ENCODE measurements around the gene COASY.
A peak's percentile ranks its signal among the peaks of the same experiment; 100 is the strongest.

COASY gene

DNA sequence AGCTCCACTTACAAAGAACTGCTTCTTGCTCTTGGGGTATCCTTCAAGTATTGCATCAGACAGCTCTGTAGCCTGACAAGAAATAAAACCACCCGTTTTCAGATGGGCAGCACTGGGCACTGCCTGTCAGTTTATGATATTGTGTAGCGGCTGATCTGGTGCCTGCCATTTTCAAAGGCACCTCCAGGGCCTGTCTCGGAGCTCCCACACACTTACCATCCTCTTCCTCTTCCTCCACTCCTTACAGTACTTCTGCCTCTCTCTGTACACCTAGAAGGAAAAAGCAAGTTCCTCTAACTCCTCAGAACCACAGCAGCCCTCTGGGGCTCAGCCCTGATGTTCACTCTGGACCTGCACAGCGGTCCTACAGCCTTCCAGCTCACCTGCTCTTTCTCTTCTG lies 11.1 kb downstream of the COASY start:
- Histone ChIP-seq H3K9ac (no peak overlapping the region), H3K4me2 (no peak overlapping the region), H4K20me1 (ENCODE audit: insufficient read depth) (no peaks in the 10 kb centered on the region), H3K27me3 (ENCODE audit: insufficient read depth, low read depth) (no peaks in the 10 kb centered on the region), H2AFZ (ENCODE audit: low read depth) (no peak overlapping the region), H3K4me1 (ENCODE audit: low read depth, poor library complexity, severe bottlenecking) (peaks cover 70% of the 10 kb centered on the region), H3K27ac (no peak overlapping the region), H3K36me3 (ENCODE audit: insufficient read depth) (peaks cover 11% of the 10 kb centered on the region; the same call in 1 of the 2 replicates), H3K4me3 (IDR thresholded peaks at IDR 0.05; ENCODE audit: insufficient read depth, low read depth, low read length) (no peak overlapping the region), H3K79me2 (ENCODE audit: insufficient read depth, low read depth) (peaks cover 31% of the 10 kb centered on the region)
- TF ChIP-seq, protein P1, sequence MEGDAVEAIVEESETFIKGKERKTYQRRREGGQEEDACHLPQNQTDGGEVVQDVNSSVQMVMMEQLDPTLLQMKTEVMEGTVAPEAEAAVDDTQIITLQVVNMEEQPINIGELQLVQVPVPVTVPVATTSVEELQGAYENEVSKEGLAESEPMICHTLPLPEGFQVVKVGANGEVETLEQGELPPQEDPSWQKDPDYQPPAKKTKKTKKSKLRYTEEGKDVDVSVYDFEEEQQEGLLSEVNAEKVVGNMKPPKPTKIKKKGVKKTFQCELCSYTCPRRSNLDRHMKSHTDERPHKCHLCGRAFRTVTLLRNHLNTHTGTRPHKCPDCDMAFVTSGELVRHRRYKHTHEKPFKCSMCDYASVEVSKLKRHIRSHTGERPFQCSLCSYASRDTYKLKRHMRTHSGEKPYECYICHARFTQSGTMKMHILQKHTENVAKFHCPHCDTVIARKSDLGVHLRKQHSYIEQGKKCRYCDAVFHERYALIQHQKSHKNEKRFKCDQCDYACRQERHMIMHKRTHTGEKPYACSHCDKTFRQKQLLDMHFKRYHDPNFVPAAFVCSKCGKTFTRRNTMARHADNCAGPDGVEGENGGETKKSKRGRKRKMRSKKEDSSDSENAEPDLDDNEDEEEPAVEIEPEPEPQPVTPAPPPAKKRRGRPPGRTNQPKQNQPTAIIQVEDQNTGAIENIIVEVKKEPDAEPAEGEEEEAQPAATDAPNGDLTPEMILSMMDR (conservative IDR thresholded peaks at IDR 0.05; ENCODE audit: low read depth, low read length) = no peak

DNA sequence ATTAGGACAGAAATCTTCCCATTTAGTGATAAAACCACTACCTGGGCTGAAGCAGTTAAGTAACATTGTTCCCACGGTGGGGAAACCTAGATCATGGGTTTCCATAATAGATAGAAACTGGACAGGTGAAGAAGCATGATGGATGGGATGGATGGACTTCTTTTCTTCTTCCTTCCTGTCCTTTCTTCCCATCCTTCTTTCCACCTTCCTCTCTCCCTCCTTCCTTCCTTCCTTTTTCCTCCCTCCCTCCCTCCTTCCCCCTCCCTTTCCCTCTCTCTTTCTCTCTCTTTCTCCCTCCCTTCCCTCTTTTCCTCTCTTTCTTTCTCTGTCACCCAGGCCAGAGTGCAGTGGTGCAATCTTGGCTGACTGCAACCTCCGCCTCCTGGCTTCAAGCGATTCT lies 12.5 kb downstream of the COASY start:
- Histone ChIP-seq H4K20me1 (ENCODE audit: insufficient read depth) (no peaks in the 10 kb centered on the region), H3K79me2 (ENCODE audit: insufficient read depth, low read depth) (peaks cover 25% of the 10 kb centered on the region; the same call in 1 of the 2 replicates)

DNA sequence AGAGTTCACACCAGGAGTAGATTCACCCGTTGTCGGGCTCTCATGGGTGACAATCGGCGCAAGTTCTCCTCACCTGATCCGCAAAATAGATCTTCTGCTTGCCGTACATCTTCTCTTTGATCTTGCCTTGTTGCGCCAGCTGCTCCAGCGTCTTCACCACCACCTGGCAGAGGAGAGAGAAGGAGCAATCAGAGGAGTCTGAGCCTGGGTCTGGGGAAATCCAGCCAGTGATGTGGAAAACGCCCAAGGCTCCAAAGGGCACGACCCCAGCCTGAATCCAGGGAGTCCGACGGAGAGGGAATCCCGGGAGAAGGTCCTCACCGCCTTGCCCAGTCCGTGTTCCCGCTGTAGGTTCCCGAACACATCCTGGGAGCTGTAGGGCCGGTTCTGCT lies 15.2 kb downstream of the COASY start:
- H2AFZ ChIP-seq (ENCODE audit: low read depth) = peak overlapping the region; percentile 58; the same call in 1 of the 2 replicates
- H3K79me2 ChIP-seq (ENCODE audit: insufficient read depth, low read depth) = peaks cover 17% of the 10 kb centered on the region; the same call in 1 of the 2 replicates
- TF ChIP-seq, protein P1 (conservative IDR thresholded peaks at IDR 0.05; ENCODE audit: low read depth, low read length) = no peak
- no peaks in the 10 kb centered on the region for H3K27me3 ChIP-seq (ENCODE audit: insufficient read depth, low read depth)
- H3K36me3 ChIP-seq (ENCODE audit: insufficient read depth) = peaks cover 2% of the 10 kb centered on the region; the same call in 1 of the 2 replicates
- H3K27ac ChIP-seq = peak overlapping the region; percentile 90
- no peaks in the 10 kb centered on the region for H4K20me1 ChIP-seq (ENCODE audit: insufficient read depth)
- H3K4me1 ChIP-seq (ENCODE audit: low read depth, poor library complexity, severe bottlenecking) = peaks cover 65% of the 10 kb centered on the region
- peak overlapping the region; percentile 93 for H3K4me2 ChIP-seq
- H3K4me3 ChIP-seq (IDR thresholded peaks at IDR 0.05; ENCODE audit: insufficient read depth, low read depth, low read length) = no peak overlapping the region
- H3K9ac ChIP-seq = peak overlapping the region; percentile 73; the same call in 1 of the 2 replicates

More for the DNA sequence above, 12.5 kb downstream of the COASY start:
- Histone ChIP-seq H3K27me3 (ENCODE audit: insufficient read depth, low read depth) (no peaks in the 10 kb centered on the region), H3K4me2 (no peak overlapping the region), H3K4me3 (IDR thresholded peaks at IDR 0.05; ENCODE audit: insufficient read depth, low read depth, low read length) (no peak overlapping the region), H3K27ac (no peak overlapping the region), H3K4me1 (ENCODE audit: low read depth, poor library complexity, severe bottlenecking) (peaks cover 65% of the 10 kb centered on the region), H3K36me3 (ENCODE audit: insufficient read depth) (peaks cover 11% of the 10 kb centered on the region; the same call in 1 of the 2 replicates), H3K9ac (no peak overlapping the region), H2AFZ (ENCODE audit: low read depth) (no peak overlapping the region)
- TF ChIP-seq, protein P1 (conservative IDR thresholded peaks at IDR 0.05; ENCODE audit: low read depth, low read length) = no peak

DNA sequence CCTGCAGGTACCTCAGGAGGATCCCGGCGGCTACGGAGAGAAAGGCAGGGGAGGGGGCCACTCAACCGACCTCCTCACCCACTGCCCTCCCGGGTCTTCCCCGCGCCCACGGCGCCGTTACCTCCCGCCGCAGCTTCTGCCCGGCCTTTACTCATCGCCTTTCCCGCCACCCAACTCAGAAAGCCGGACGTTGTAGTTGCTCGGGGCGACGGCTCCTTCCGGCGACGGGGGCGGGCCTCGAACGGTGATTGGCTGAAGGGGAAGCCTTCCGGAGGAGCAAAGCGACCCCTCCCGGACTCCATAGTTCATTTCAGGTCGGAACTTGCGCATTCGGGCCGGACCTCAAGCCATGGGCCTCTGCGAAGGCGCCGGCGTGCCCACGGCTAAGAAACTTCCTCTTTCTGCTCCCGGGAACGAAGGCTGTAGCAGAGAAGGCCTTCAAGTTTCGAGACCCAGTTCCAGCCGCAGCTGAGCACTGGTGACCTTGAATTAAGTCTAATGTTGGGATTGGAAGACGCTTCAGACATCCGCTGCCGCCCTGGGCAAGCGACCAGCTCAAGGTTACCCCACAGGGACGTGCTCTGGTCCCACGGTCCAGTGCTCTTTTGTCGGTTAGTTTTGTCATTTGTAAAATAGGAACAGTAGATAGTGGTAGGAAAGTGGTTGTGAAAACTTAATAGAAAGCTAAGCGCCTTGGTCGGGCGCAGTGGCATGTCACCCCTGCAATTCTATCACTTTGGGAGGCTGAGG lies 15.8 kb downstream of the COASY start, which contains the start of gene PSMC3IP:
TSS of gene PSMC3IP (minus strand) at position 198 of the 750 bp plus-strand sequence. CDS start at position 155, 43 bp downstream.
- no peaks in the 10 kb centered on the region for H3K27me3 ChIP-seq (ENCODE audit: insufficient read depth, low read depth)
- peak within 1 kb of the TSS; percentile 94 for H3K4me2 ChIP-seq
- TF ChIP-seq, protein P1 (conservative IDR thresholded peaks at IDR 0.05; ENCODE audit: low read depth, low read length) = no peak
- H3K79me2 ChIP-seq (ENCODE audit: insufficient read depth, low read depth) = peaks cover 17% of the 10 kb centered on the region; the same call in 1 of the 2 replicates
- peak within 1 kb of the TSS; percentile 58; the same call in 1 of the 2 replicates for H2AFZ ChIP-seq (ENCODE audit: low read depth)
- no peak within 1 kb of the TSS for H3K4me3 ChIP-seq (IDR thresholded peaks at IDR 0.05; ENCODE audit: insufficient read depth, low read depth, low read length)
- H3K27ac ChIP-seq = peak within 1 kb of the TSS; percentile 90
- H3K9ac ChIP-seq = peak within 1 kb of the TSS; percentile 73
- peaks cover 65% of the 10 kb centered on the region for H3K4me1 ChIP-seq (ENCODE audit: low read depth, poor library complexity, severe bottlenecking)
- H3K36me3 ChIP-seq (ENCODE audit: insufficient read depth) = peaks cover 5% of the 10 kb centered on the region; the same call in 1 of the 2 replicates
- H4K20me1 ChIP-seq (ENCODE audit: insufficient read depth) = no peaks in the 10 kb centered on the region

Measured in KMS-11 (cell line).